ENCODE measurements around the gene AIRE. TPM values are rescaled to one million over a fixed set of nuclear protein-coding genes. Genes with fewer than 3 reads are reported as not detected.

AIRE gene
- total and polyA plus RNA-seq, 4 donors, result 0.05 TPM; not detected in 3

- TF ChIP-seq MAX (IDR thresholded peaks at IDR 0.05) (no peak), EGR1 (IDR thresholded peaks at IDR 0.05; ENCODE audit: low read depth in 2 of 2) (no peak), GABPA (IDR thresholded peaks at IDR 0.05 in 1 of 2, conservative IDR thresholded peaks at IDR 0.05 in 1 of 2) (no peak), TAF1 (conservative IDR thresholded peaks at IDR 0.05) (no peak), ZBTB33 (IDR thresholded peaks at IDR 0.05) (no peak), REST (IDR thresholded peaks at IDR 0.05) (no peak), FOXA2 (IDR thresholded peaks at IDR 0.05) (no peak), CTCF (IDR thresholded peaks at IDR 0.05; ENCODE audit: low read depth, low read length, missing input control) (no peak)
- H3K27me3 ChIP-seq (ENCODE audit: control insufficient read depth in 4 of 4, insufficient read depth in 4 of 4, low read length in 3 of 4), result no peaks in the 10 kb centered on the region
- peaks cover 7 to 42% (median 24%) of the 10 kb centered on the region in 4 donors for H3K36me3 ChIP-seq (ENCODE audit: control insufficient read depth in 4 of 4, insufficient read depth in 3 of 4, low read depth in 1 of 4, low read length in 3 of 4)
- no peak overlapping the region for H3K27ac ChIP-seq (ENCODE audit: low read depth in 1 of 2, low read length in 2 of 2)
- no peak overlapping the region for H3K9ac ChIP-seq (ENCODE audit: low read depth in 1 of 2, low read length in 2 of 2)
- 89% methylated on average over 26 of the region's 26 CpGs for WGBS
- no peaks in the 10 kb centered on the region for H3K4me1 ChIP-seq (ENCODE audit: control insufficient read depth in 4 of 4, insufficient read depth in 4 of 4, low read length in 3 of 4)
- no peak for DNase-seq (ENCODE audit: low spot score)
- no peaks in the 10 kb centered on the region for H3K9me3 ChIP-seq (ENCODE audit: control insufficient read depth in 4 of 4, low read length in 3 of 4)
- H3K4me3 ChIP-seq (ENCODE audit: low read depth in 1 of 3, low read length in 3 of 3), result no peak overlapping the region
These were observed 41.3 kb downstream of the AIRE start for GRCh38 chr21:44326716-44327602.

- Histone ChIP-seq H3K9ac (ENCODE audit: low read depth in 1 of 2, low read length in 2 of 2) (no peak overlapping the region), H3K27ac (ENCODE audit: low read depth in 1 of 2, low read length in 2 of 2) (no peak overlapping the region), H3K4me1 (ENCODE audit: control insufficient read depth in 4 of 4, insufficient read depth in 4 of 4, low read length in 3 of 4) (no peaks in the 10 kb centered on the region), H3K36me3 (ENCODE audit: control insufficient read depth in 4 of 4, insufficient read depth in 3 of 4, low read depth in 1 of 4, low read length in 3 of 4) (peaks cover 5 to 41% (median 21%) of the 10 kb centered on the region in 4 donors), H3K9me3 (ENCODE audit: control insufficient read depth in 4 of 4, low read length in 3 of 4) (no peaks in the 10 kb centered on the region), H3K27me3 (ENCODE audit: control insufficient read depth in 4 of 4, insufficient read depth in 4 of 4, low read length in 3 of 4) (no peaks in the 10 kb centered on the region), H3K4me3 (ENCODE audit: low read depth in 1 of 3, low read length in 3 of 3) (no peak overlapping the region)
- WGBS, result 89% methylated on average over 11 of the region's 11 CpGs
- TF ChIP-seq ZBTB33 (IDR thresholded peaks at IDR 0.05), result no peak
- TF ChIP-seq FOXA1 (IDR thresholded peaks at IDR 0.05), result no peak
- DNase-seq (ENCODE audit: low spot score), result no peak
These were observed 41.9 kb downstream of the AIRE start for GRCh38 chr21:44327603-44327974.
